ENCODE results near the gene EIF4EBP3. TPM values are rescaled to one million over a fixed set of nuclear protein-coding genes. Genes with fewer than 3 reads are reported as not detected.
"Not testable (repeated sequence)": the region's sequence is repeated elsewhere in the genome, so short reads cannot be mapped to it uniquely, and the experiment has no call there.

Gene EIF4EBP3
- total and polyA plus RNA-seq, 9 of the 15 experiments (the other 6 are each of a cell fraction or from before 2014, with no cell fraction given) = 1.3 to 7.5 (median 3.8) TPM

GRCh38 chr5:140591747-140592372 is 44.4 kb downstream of the EIF4EBP3 start:
- FAIRE-seq (no peak), DNase-seq (ENCODE audit: extremely low read depth in 1 of 4, low spot score in 3 of 4) (no peak), ATAC-seq (peak; percentile 61)
- Histone ChIP-seq H3K9ac (ENCODE audit: insufficient read depth in 1 of 2, low read depth in 2 of 2, low read length in 2 of 2) (no peak overlapping the region; a peak in 1 of 4 replicates), H3K4me2 (ENCODE audit: insufficient read depth, low read length) (no peak overlapping the region), H3K36me3 (ENCODE audit: control insufficient read depth, insufficient read depth, low read length) (no peaks in the 10 kb centered on the region), H3K4me1 (replicated peaks in 1 of 2; ENCODE audit: control insufficient read depth in 2 of 2, insufficient read depth in 2 of 2, low read length in 2 of 2) (peaks cover 3 to 4% of the 10 kb centered on the region in 2 experiments; a peak in 1 of 5 replicates), H3K79me2 (ENCODE audit: control insufficient read depth, insufficient read depth, low read length) (no peaks in the 10 kb centered on the region), H4K20me1 (replicated peaks; ENCODE audit: control insufficient read depth, insufficient read depth, low read length) (no peaks in the 10 kb centered on the region), H3K9me3 (replicated peaks; ENCODE audit: control insufficient read depth, insufficient read depth, low read depth, low read length) (no peaks in the 10 kb centered on the region), H3K9me1 (ENCODE audit: control insufficient read depth, insufficient read depth, low read length) (no peaks in the 10 kb centered on the region), H2AFZ (ENCODE audit: low read depth, low read length) (peak overlapping the region; percentile 72), H3K27ac (ENCODE audit: extremely low read depth, low read depth, low read length) (no peak overlapping the region), H3K4me3 (no peak overlapping the region), H3K27me3 (ENCODE audit: control insufficient read depth in 2 of 2, insufficient read depth in 2 of 2, low read length in 2 of 2) (no peaks in the 10 kb centered on the region)
- CTCF ChIA-PET (ENCODE audit: low intra/inter-chr PET ratio) = no interaction called here
- POLR2A ChIA-PET = interaction anchor here (0.6 to 2.4 kb wide), 5 partner anchors 20 to 941 kb away, joined by 3 to 5 read pairs (median 3); partner anchors contain the start of genes IK and NDUFA2
- no TSS peak for BruUV-seq (replicated peaks)
- WGBS (ENCODE audit: insufficient coverage, low coverage, missing lambda C conversion rate) = 5% methylated on average over 4 of the region's 5 CpGs
- in situ Hi-C loops (cut with MboI) = no loop called here
- 0 out of 2 replicates have a peak, but pooled peaks have one; percentile 25 for TF ChIP-seq ZBTB7A (IDR thresholded peaks at IDR 0.05; ENCODE audit: borderline replicate concordance, control insufficient read depth, low read depth, low read length)
- TF ChIP-seq BRF1 (IDR thresholded peaks at IDR 0.05; ENCODE audit: borderline replicate concordance, extremely low read depth, insufficient read length) = no peak
- peak; percentile 15 for TF ChIP-seq MEIS2 (IDR thresholded peaks at IDR 0.05; ENCODE audit: partially characterized antibody)
- TF ChIP-seq MAFK (IDR thresholded peaks at IDR 0.05; ENCODE audit: low read length) = no peak
- no peak for TF ChIP-seq LARP7 (IDR thresholded peaks at IDR 0.05)
- TF ChIP-seq SMARCC2 (IDR thresholded peaks at IDR 0.05; ENCODE audit: low read depth) = no peak
- TF ChIP-seq, protein P1, sequence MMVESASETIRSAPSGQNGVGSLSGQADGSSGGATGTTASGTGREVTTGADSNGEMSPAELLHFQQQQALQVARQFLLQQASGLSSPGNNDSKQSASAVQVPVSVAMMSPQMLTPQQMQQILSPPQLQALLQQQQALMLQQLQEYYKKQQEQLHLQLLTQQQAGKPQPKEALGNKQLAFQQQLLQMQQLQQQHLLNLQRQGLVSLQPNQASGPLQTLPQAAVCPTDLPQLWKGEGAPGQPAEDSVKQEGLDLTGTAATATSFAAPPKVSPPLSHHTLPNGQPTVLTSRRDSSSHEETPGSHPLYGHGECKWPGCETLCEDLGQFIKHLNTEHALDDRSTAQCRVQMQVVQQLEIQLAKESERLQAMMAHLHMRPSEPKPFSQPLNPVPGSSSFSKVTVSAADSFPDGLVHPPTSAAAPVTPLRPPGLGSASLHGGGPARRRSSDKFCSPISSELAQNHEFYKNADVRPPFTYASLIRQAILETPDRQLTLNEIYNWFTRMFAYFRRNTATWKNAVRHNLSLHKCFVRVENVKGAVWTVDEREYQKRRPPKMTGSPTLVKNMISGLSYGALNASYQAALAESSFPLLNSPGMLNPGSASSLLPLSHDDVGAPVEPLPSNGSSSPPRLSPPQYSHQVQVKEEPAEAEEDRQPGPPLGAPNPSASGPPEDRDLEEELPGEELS (CRISPR knock-in tag; IDR thresholded peaks at IDR 0.05; ENCODE audit: borderline replicate concordance) = no peak
- TF ChIP-seq ZNF668 (CRISPR knock-in tag; IDR thresholded peaks at IDR 0.05) = no peak
- no peak for TF ChIP-seq SIN3A (IDR thresholded peaks at IDR 0.05; ENCODE audit: borderline replicate concordance in 2 of 2, control insufficient read depth in 1 of 2, low read depth in 2 of 2, low read length in 2 of 2)
- intact Hi-C loops (cut with micrococcal nuclease) = no loop called here

- H3K27me3 ChIP-seq (ENCODE audit: control insufficient read depth in 2 of 2, insufficient read depth in 2 of 2, low read length in 2 of 2); FAIRE-seq; H3K27ac ChIP-seq (ENCODE audit: extremely low read depth, low read depth, low read length); H3K9ac ChIP-seq (ENCODE audit: insufficient read depth in 1 of 2, low read depth in 2 of 2, low read length in 2 of 2); H3K4me2 ChIP-seq (ENCODE audit: insufficient read depth, low read length); H3K4me1 ChIP-seq (replicated peaks in 1 of 2; ENCODE audit: control insufficient read depth in 2 of 2, insufficient read depth in 2 of 2, low read length in 2 of 2); H3K4me3 ChIP-seq; ATAC-seq; H3K79me2 ChIP-seq (ENCODE audit: control insufficient read depth, insufficient read depth, low read length); H3K9me3 ChIP-seq (replicated peaks; ENCODE audit: control insufficient read depth, insufficient read depth, low read depth, low read length); H3K36me3 ChIP-seq (ENCODE audit: control insufficient read depth, insufficient read depth, low read length); CTCF ChIA-PET (ENCODE audit: low intra/inter-chr PET ratio); H3K9me1 ChIP-seq (ENCODE audit: control insufficient read depth, insufficient read depth, low read length); H4K20me1 ChIP-seq (replicated peaks; ENCODE audit: control insufficient read depth, insufficient read depth, low read length); DNase-seq (ENCODE audit: extremely low read depth in 1 of 4, low spot score in 3 of 4); H2AFZ ChIP-seq (ENCODE audit: low read depth, low read length); POLR2A ChIA-PET; BruUV-seq (replicated peaks); in situ Hi-C loops (cut with MboI); intact Hi-C loops (cut with micrococcal nuclease): not testable (repeated sequence)
- 100% methylated on average over 1 of the region's 14 CpGs for WGBS (ENCODE audit: insufficient coverage, low coverage, missing lambda C conversion rate)
These were observed 45.6 kb downstream of the EIF4EBP3 start for GRCh38 chr5:140593070-140593469.
